ENCODE measurements around the gene STXBP5.

GRCh38 chr6:147223736-147224135 lies 19.5 kb downstream of the STXBP5 start:
- TF ChIP-seq, protein P1, sequence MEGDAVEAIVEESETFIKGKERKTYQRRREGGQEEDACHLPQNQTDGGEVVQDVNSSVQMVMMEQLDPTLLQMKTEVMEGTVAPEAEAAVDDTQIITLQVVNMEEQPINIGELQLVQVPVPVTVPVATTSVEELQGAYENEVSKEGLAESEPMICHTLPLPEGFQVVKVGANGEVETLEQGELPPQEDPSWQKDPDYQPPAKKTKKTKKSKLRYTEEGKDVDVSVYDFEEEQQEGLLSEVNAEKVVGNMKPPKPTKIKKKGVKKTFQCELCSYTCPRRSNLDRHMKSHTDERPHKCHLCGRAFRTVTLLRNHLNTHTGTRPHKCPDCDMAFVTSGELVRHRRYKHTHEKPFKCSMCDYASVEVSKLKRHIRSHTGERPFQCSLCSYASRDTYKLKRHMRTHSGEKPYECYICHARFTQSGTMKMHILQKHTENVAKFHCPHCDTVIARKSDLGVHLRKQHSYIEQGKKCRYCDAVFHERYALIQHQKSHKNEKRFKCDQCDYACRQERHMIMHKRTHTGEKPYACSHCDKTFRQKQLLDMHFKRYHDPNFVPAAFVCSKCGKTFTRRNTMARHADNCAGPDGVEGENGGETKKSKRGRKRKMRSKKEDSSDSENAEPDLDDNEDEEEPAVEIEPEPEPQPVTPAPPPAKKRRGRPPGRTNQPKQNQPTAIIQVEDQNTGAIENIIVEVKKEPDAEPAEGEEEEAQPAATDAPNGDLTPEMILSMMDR (IDR thresholded peaks at IDR 0.05), result no peak
- TF ChIP-seq EP300 (IDR thresholded peaks at IDR 0.05), result no peak
- no peak for TF ChIP-seq POLR2A (IDR thresholded peaks at IDR 0.05)
